Umbilical cord (tissue), 2 donors: ENCODE measurements around the gene RTP3. TPM values are rescaled to one million over a fixed set of nuclear protein-coding genes. Genes with fewer than 3 reads are reported as not detected.
"Not testable (repeated sequence)": the region's sequence is repeated elsewhere in the genome, so short reads cannot be mapped to it uniquely, and the experiment has no call there.

Experiments
- DNase-seq: peaks from one replicate; pipeline ENCODE4 v3.0.0-alpha.2; 2015; ENCODE audit warnings: low spot score
- total RNA-seq: library from RNA; depleted of rRNA; stranded (reverse); fragments of >200 nt; gene quantifications from one replicate; pipeline ENCODE4 v1.2.3, GENCODE V29; 2014; ENCODE audit warnings: low replicate concordance; ENCODE audit not compliant: insufficient read depth

Gene RTP3
- total RNA-seq, 1 donor from 2014 or later, result 1.2 TPM

GRCh38 chr3:46545818-46546630 is 48.2 kb downstream of the RTP3 start:
- no peak for DNase-seq

- DNase-seq, result no peak
Measured at GRCh38 chr3:46546896-46547440, 49.2 kb downstream of the RTP3 start.

GRCh38 chr3:46548611-46549010 is 50.8 kb downstream of the RTP3 start:
- DNase-seq, result not testable (repeated sequence)

GRCh38 chr3:46549408-46549904 is 51.7 kb downstream of the RTP3 start:
- DNase-seq, result no peak

GRCh38 chr3:46549989-46550388 is 52.2 kb downstream of the RTP3 start:
- DNase-seq, result no peak

Other genes with a start within 250 kb of the RTP3 start
- gene CCR2, start 143.9 kb upstream of the RTP3 start, total RNA-seq, result 10.8 TPM
- 2.2 TPM for gene CCR5, start 127.0 kb upstream of the RTP3 start, total RNA-seq
- 1.4 TPM for gene CCRL2, start 90.7 kb upstream of the RTP3 start, total RNA-seq
- 1.2 TPM for gene LTF, start 33.1 kb upstream of the RTP3 start, total RNA-seq
- gene LRRC2, start 68.3 kb downstream of the RTP3 start, total RNA-seq, result 1.9 TPM
- 0.24 TPM for gene FAM240A, start 114.5 kb downstream of the RTP3 start, total RNA-seq
- gene ALS2CL, start 195.7 kb downstream of the RTP3 start, total RNA-seq, result 8.7 TPM
- 0.48 TPM for gene TMIE, start 203.4 kb downstream of the RTP3 start, total RNA-seq
- gene PRSS50, start 219.9 kb downstream of the RTP3 start, total RNA-seq, result not detected